Measurements from ENCODE around the gene VAV2.

The VAV2 gene

DNA sequence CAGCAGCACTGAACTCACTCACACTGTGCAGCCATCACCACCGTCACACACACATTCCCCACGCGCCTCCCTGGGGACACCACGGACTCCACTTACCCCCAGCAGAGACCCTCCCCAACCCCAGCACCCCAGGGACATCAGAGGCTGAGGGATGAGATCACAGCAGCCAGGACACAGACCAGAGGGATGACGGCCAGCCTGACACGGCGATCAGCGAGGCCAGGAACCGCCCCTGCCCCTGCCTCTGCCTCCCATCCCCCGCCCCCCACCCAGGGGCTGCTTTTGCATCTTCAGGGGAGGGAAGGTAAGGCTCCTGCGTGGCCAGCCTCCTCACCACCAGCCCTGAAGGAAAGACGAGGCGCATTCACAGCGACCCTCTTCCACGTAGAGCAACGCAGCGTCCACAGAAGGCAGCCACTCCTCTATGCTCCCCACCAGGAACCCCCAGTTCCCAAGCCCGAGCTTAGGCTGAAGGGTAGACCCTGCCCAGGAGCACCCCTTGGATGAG, 104.5 kb downstream of the VAV2 start:
- Histone ChIP-seq H3K4me1 (no peaks in the 10 kb centered on the region), H3K9me3 (ENCODE audit: control insufficient read depth, low read length) (no peaks in the 10 kb centered on the region), H3K79me2 (no peaks in the 10 kb centered on the region), H3K4me2 (ENCODE audit: low read length) (no peak overlapping the region), H3K36me3 (ENCODE audit: control insufficient read depth, insufficient read depth, low read length) (no peaks in the 10 kb centered on the region), H3K27me3 (ENCODE audit: control insufficient read depth, insufficient read depth, low read length) (no peaks in the 10 kb centered on the region), H3K9ac (no peak overlapping the region), H3K4me3 (ENCODE audit: low read depth, low read length) (no peak overlapping the region), H3K27ac (no peak overlapping the region), H2AFZ (no peak overlapping the region)
- TF ChIP-seq, protein P1, sequence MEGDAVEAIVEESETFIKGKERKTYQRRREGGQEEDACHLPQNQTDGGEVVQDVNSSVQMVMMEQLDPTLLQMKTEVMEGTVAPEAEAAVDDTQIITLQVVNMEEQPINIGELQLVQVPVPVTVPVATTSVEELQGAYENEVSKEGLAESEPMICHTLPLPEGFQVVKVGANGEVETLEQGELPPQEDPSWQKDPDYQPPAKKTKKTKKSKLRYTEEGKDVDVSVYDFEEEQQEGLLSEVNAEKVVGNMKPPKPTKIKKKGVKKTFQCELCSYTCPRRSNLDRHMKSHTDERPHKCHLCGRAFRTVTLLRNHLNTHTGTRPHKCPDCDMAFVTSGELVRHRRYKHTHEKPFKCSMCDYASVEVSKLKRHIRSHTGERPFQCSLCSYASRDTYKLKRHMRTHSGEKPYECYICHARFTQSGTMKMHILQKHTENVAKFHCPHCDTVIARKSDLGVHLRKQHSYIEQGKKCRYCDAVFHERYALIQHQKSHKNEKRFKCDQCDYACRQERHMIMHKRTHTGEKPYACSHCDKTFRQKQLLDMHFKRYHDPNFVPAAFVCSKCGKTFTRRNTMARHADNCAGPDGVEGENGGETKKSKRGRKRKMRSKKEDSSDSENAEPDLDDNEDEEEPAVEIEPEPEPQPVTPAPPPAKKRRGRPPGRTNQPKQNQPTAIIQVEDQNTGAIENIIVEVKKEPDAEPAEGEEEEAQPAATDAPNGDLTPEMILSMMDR (IDR thresholded peaks at IDR 0.05): no peak

DNA sequence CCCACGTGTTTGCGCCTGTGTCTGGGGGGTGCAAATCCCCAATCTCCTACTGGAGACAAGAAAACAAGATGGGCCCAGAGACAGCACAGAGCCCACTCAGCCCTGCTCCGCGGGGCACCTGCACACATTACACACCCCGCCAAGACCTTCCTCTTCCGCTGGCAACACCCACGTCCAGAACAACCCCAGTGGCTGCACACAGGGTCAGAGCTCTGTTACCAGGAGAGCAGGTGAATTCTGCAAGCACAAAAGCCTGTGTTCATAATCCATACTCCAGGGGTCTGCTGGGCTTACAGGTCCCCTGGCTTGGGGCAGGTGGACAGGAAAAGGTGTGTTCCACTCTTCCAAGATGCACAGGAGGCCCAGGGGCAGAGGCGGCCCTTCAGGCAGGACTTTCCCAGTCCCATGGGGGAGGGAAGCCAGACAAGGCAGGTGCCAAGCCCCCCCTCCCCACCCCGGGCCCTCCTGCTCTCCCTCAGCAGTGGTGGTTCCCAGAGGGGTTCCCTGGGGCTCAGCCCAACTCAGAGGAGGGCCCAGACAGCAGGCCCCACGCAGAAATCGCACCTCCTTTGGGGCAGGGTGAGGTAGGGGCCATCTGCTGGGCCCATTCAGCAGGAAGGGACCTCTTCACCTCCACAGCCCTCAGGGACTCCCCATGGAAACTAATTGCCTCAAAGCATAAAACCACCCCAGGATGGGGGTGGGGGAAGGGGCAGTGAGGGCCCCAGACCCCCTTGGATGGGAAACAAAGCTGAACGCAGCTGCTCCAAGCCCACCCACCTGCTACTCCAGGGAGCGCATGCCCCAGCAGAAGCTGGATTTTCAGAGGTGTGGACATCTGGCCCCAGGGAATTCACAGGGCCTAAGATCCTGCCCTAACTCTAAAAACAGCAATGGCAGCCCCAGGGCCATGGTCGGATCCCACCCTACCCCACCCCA, 105.3 kb downstream of the VAV2 start:
- Histone ChIP-seq H3K36me3 (ENCODE audit: control insufficient read depth, insufficient read depth, low read length) (no peaks in the 10 kb centered on the region), H3K27me3 (ENCODE audit: control insufficient read depth, insufficient read depth, low read length) (no peaks in the 10 kb centered on the region), H3K27ac (no peak overlapping the region), H3K4me1 (no peaks in the 10 kb centered on the region), H3K9me3 (ENCODE audit: control insufficient read depth, low read length) (no peaks in the 10 kb centered on the region), H2AFZ (no peak overlapping the region), H3K4me3 (ENCODE audit: low read depth, low read length) (no peak overlapping the region), H3K79me2 (no peaks in the 10 kb centered on the region), H3K9ac (no peak overlapping the region), H3K4me2 (ENCODE audit: low read length) (no peak overlapping the region)
- TF ChIP-seq, protein P1 (IDR thresholded peaks at IDR 0.05): no peak

DNA sequence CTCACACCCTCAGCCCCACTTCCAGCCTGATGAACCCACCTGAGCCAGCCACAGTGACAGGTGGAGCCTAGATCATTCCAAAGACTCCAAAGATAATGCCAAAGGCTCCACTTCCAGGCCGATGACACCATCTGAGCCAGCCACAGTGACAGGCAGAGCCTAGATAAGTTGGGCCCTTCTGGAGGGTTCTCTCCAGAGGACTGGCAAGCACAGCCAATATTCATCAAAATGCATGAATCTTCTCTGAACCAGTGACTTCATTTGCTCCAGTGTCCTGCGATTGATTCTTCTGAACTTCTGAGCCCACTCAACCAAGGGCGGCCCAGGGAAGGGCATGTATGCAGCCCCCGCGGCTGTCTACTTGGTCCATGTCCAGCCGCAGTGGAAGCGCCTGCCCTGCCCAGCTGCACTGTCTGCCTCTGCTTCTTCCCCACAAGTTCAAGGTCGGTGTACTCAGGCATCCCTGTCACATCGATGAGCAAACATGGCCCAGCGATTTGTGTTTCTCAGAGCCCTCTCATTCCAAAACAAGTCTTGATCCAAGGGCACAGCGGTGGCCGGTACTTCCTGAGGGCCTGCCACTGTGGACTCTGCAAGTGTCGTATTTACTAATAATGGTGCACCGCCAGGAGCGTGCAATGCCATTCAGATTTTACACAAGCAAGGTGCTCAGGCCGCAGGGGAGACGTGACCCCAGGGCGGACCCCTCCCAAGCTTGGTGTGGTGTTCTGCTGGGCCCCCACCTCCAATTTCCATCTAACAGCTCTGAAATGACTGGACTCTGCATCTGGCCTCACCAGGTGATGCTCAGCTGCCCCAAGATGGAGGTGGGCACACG, 107.0 kb downstream of the VAV2 start:
- TF ChIP-seq, protein P1 (IDR thresholded peaks at IDR 0.05): no peak
- no peaks in the 10 kb centered on the region for H3K4me1 ChIP-seq
- H3K36me3 ChIP-seq (ENCODE audit: control insufficient read depth, insufficient read depth, low read length): no peaks in the 10 kb centered on the region

DNA sequence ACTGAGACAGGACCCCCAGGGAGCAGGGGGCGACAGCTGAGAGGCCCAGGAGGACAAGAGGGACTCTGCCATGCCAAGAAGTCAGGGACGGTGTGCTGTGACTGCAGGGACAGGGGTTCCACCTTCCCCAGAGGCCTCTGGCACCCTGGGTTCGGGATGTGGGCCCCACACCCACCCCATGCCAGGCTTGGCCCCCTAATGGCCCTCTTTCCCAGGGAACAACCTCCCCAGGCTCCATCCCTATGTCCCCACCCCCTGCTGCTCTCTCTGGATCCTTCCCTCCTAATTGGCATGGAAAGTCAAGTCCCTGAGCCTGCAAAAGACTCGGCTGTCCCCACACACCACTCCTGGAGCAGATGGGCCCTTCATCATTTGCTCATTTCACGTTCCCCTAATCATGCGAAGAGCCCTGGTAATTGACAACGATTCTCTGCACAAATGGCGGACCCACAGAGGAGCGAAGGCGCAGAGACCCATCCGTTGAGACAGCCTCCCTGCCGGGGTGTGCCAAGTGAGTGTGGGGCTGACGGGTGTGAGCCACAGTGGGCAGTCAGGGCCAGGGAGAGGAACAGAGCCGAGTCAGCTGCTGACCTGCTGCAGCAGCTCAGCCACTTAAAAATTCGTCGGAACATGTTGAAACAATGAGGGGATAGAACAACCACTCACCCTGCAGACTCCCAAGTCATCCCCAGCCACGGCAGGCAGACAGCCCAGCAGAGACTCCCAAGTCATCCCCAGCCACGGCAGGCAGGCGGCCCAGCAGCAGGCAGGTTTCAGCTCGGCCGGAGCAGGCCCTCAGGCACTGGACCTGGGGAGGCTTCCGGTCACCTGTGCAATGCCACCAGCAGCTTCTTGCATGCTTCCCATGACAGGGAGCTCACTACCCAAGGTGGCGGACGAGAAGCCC, 109.0 kb downstream of the VAV2 start:
- Histone ChIP-seq H2AFZ (no peak overlapping the region), H3K79me2 (no peaks in the 10 kb centered on the region), H3K27me3 (ENCODE audit: control insufficient read depth, insufficient read depth, low read length) (no peaks in the 10 kb centered on the region), H3K4me3 (ENCODE audit: low read depth, low read length) (no peak overlapping the region), H3K9me3 (ENCODE audit: control insufficient read depth, low read length) (no peaks in the 10 kb centered on the region), H3K36me3 (ENCODE audit: control insufficient read depth, insufficient read depth, low read length) (no peaks in the 10 kb centered on the region), H3K4me1 (no peaks in the 10 kb centered on the region), H3K9ac (no peak overlapping the region), H3K27ac (no peak overlapping the region), H3K4me2 (ENCODE audit: low read length) (no peak overlapping the region)
- TF ChIP-seq, protein P1 (IDR thresholded peaks at IDR 0.05): no peak

More for the DNA sequence above, 107.0 kb downstream of the VAV2 start:
- Histone ChIP-seq H3K9me3 (ENCODE audit: control insufficient read depth, low read length) (no peaks in the 10 kb centered on the region), H3K79me2 (no peaks in the 10 kb centered on the region), H3K4me3 (ENCODE audit: low read depth, low read length) (no peak overlapping the region), H3K27ac (no peak overlapping the region), H3K9ac (no peak overlapping the region), H3K4me2 (ENCODE audit: low read length) (no peak overlapping the region), H2AFZ (no peak overlapping the region), H3K27me3 (ENCODE audit: control insufficient read depth, insufficient read depth, low read length) (no peaks in the 10 kb centered on the region)
